GM21423 (cell line): Measurements from ENCODE around the gene EID2B.
A peak's percentile ranks its signal among the peaks of the same experiment; 100 is the strongest.

Experiments used
- ATAC-seq: cut with Tn5 transposase; IDR thresholded peaks from one replicate; pipeline ENCODE4 v1.9.1; 2021; ENCODE audit warnings: mild to moderate bottlenecking, moderate library complexity; ENCODE audit not compliant: unreplicated experiment

The EID2B gene, protein sequence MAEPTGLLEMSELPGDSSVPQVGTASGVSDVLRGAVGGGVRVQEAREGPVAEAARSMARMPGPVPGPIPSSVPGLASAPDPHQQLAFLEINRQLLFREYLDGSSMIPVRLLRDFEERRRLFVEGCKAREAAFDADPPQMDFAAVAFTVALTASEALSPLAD

DNA sequence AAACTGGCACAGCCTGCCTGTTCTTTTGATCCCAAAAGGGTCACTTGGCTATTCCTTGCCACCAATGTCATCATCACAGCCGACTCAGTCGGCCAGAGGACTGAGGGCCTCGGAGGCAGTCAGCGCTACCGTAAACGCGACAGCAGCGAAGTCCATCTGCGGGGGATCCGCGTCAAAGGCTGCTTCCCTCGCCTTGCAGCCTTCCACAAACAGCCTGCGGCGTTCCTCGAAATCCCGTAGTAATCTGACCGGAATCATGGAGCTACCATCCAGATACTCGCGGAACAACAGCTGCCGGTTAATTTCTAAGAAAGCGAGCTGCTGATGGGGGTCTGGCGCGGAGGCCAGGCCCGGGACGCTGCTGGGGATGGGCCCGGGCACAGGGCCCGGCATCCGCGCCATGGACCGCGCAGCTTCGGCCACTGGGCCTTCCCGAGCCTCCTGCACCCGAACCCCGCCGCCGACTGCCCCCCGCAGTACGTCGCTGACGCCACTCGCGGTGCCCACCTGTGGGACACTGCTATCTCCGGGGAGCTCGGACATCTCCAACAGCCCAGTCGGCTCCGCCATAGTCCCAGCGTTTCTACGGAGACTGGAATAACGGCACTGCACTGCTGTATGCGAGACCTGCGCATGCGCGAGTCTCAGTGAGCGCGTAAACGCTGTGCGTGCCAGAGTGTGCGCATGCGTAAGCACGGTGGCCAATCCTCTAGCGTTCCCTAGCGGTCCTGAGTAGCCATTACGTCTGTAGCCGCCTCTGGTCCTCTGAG, at the start of gene EID2B:
TSS of gene EID2B (minus strand) at position 620 of the 770 bp plus-strand sequence. CDS start at position 570, 50 bp downstream.
- ATAC-seq, result peak; percentile 90

DNA sequence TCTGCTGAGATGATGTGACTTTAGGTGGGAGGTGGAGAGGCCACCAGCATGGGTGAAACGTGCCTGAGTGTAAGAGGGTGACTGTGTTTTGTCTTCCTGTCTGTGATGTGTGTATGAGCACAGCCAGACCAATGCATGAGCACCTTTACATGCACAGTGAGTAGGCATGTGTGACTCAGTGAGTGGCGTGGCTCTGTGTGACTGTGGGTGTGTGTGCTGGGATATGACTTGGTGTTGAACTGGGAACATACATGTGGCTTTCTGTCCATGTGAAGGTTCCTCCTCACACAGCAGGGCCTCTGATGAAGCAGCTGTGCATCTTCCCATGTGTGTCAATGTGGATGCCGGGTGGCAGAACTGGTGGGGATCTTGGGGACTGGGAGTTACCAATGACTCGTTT, 49.8 kb upstream of the EID2B start:
- ATAC-seq, result no peak

DNA sequence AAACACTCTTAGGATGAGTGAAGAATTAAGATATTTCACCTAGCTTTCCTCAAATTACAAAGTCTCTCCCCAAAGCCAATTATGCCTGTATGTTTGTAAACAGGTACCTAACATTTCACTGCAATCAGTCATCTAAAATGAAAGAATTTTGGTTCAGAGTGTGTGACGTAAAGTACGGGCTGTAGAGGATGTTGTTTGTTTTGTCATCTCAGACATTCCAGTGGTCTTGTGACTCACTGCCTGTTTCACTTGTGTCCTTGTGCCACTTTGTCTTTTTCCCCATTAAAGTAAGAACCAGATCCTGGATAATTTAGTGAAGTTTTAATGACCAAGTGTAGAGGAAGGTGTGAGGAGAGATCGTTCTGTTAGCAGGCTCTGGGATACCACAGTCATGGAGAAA, 36.0 kb upstream of the EID2B start:
- no peak for ATAC-seq

DNA sequence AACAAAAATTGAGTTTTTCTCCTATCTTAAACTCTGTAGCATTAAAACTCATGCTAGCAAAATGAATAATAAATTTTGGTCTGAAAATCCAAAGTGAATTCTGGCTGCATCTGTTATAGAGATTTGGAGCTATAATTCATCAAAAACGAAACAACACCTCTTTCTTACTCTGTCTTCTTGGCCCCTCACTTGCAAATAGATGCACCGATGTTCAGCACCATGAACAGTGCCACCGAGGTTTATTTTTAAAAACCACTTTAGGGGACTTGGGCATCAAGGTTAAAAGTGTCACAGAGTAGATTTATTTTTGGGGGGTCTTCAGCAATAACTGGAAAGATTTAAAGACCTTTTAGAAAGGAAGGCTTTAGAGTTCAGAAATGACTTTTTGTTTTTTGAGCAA, 33.4 kb upstream of the EID2B start:
- ATAC-seq, result no peak

DNA sequence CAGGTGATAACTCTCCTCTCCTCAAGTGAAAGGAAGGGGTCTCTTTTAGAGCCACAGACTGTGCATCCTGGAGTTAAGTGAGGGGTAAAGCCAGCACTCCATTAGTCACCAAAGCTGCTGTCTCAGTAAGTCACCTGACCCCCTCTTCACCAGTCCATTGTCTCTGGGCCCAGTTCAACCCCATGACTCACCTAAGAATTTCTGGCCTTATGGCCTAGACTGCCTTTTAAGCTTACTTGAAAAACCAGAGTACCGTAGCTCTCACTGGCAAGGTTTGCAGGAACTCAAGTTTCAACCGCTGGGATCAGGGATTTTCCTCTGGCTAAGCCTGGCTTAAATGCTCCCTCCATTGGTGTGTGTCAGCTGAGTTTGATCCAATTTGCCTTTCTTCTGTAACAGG, 30.8 kb upstream of the EID2B start:
- ATAC-seq, result no peak

DNA sequence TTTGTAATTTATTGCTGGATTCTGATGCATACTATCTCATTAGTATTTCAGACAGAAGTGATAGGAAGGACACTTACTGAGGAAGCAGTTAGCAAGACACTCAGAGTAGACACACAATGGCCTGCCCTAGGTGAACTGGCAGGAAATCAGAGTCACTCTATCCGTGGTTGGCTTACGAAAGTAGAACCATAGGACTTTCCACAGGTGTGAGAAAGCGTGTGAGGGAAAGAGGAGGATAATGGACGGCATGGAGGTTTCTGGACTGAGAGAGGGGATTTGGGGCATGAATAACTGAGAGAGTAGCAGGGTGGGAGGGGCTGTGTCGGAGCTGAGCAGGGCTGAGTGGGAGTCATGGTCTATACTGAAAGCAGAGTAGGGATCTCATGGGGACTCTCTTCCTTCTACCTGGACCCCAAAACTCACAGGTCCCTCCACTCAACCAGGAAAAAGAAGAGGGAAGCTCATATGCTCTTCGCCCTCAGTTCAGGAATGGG, 26.0 kb upstream of the EID2B start:
- no peak for ATAC-seq

DNA sequence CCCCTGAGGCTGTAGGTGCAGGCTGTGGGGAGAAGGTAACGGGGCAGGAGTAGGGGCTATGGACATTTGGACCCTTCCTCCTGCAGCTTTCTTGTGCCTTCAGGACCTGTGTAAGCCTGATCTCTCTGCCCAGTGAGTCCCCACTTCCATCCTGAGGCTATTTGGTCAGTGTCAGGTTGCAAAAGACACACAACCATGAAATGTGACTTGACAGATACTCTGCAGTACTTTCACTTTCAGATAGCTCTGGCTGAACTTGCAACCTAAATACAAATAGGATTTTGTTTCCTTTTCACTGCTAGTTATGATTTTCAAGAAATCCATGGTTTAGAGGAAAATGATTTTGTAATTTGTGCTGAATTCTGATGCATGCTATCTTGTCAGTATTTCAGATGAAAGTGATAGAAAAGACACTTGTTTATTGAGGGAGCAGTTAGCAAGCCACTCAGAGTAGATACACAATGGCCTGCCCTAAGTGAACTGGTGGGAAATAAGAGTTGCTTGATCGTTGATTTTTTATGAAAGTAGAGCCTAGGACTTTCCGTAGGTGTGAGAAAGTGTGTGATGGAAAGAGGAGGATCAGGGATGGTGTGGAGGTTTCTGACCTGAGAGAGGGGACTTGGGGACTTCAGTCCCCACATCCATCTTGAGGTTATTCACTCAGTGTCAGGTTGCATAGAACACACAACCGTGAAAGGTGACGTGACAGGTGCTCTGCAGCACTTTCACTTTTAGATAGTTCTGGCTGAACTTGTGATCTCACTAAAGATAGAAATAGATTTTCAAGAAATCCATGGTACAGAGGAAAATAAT, 25.4 kb upstream of the EID2B start:
- peak; percentile 66 for ATAC-seq

DNA sequence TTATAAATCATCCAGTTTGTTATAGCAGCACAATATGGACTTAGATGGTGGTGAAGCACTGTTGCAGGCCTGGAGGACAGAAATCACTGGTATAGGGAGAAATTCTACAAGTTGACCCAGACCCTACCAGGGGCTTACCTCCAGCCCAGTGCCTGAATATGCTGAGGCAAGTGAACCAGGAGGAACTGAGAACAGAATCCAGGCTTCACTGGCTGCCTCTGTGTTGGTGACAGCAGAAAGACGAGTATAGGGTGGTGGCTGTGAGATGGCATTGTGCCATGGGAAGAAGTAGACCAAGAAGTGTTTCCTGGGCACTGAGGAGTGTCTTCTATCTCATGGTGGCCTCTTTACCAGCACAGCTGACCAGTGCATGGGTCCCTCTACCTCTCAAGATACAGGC, 23.2 kb upstream of the EID2B start:
- ATAC-seq, result no peak

DNA sequence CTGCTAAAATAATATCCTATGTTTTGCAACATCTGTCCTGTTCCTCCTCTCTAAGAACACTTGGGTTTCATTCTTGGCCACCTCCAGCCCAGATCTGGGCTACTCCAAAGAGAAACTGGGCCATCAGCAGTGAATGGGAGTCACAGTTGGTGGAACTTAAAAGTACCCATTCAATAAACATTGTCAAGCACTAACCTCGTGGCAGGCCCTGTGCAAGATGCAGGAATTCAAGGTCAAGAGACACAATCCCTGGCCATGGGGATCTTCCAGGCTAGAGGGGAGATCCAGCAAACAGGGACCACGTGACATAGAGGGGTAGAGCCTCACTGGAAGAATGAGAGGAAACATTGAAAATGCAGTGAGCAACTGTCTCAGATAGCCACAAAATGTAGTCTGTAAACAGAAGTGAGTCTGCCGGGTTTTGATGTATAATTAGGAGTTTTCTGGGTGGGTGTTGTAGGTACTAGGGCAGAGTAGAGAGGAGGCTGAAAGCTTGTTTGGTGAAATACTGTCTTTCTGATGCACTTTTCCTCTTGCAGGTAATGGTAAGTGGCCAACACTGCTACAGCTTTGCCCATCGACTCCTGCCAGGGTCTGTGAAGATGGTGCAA, 22.2 kb upstream of the EID2B start:
- no peak for ATAC-seq

DNA sequence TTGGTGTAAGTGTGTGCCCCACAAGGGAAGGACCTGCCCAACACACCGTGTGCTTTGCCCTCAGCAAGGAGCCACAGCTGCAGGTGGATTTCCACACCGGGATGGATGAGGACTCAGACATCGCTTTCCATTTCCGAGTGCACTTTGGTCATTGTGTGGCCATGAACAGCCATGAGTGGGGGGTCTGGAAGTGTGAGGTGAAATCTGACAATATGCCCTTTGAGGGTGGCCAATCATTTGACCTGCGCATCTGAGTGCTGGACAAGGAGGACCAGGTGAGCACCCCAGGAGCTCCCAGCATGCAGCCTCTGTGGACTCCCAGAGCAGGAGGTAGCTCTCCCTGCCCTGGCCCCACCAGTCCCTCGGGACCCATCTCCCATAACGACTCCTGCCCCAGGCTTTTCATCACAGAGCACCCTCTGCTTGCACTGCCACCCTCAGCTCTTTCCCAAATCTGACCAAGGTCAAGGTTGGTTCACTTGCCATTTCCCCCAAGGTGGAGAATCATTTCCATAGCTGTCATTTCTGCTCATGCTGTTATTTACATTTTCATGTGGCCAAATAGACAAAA, 20.5 kb upstream of the EID2B start:
- no peak for ATAC-seq

DNA sequence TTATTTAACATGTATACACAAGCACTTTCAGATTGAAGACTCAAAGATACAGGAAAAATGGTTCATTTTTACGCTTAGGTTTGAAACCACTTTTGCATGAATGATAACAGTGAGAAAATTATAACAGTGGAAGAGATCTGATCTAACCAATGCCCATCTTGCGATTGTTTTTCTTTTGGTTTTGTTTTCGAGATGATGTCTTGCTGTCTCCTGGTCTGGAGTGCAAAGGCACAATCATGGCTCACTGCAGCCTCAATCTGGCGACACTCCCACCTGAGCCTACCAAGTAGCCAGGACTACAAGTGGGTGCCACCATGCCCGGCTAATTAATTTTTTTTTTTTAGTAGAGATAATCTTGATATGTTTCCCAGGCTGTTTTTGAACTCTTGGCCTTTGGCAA, 17.5 kb upstream of the EID2B start:
- no peak for ATAC-seq

DNA sequence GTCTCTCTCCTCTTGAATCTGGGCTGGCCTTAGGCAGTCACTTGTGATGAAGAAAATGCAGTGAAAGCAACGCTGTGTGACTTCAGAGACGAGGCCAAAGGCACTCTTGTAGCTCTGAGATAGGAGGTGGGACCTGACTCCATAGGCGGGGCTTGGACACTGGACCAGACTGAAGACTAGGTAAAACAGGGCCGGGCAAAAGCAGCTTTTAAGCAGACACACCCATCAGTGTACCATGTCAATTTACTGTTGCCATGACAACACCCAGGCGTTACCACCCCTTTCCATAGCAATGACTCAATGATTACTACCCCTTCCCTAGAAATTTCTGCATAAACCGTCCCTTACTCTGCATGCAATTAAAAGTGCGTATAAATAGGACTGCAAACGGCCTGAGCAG, 13.9 kb upstream of the EID2B start:
- ATAC-seq, result no peak

DNA sequence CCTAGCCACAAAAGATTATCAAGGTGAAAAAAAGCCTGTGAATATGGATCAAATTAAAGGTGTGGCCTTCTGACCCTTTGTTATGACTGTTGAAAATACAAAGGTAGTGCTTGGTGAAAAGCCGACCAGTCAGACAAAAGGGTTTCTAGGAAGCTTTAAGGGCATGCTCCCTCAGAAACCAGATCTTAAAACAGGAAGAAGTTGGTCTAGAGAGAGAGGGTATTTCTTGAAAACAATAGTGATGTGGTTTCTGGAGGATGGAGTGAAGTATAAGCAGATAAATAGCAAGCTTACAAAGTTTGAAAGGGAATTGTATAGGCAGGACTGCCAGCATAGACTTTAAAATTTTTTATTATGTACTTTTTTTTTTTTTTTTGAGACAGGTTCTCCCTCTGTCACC, 12.3 kb upstream of the EID2B start:
- no peak for ATAC-seq

DNA sequence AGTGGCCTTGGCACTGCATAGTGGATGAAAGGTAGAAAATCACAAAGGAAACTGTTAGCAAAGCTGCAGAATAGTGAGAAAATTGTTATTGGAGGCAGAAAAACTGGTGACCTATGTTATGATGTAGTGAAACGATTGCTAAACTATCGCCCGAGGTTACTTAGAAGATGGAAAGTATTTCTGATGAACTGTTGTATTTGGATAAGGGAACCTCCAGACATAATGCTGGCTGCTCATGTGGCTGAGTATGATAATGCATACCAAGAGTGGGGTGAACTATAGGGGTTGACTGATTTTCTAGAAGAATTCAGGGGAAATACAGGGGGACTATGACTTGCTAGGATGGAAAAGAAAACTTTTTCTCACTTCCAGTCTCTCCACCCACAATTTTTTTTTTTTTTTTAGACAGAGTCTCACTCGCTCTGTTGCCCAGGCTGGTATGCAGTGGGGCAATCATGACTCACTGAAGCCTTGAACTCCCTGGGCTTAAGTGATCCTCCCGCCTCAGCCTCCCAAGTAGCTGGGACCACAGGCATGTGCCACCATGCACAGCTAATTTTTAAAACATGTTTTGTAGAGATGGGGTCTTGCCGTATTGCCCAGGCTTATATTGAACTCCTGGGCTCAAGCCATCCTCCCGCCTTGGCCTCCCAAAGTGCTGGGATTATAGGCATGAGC, 11.7 kb upstream of the EID2B start:
- no peak for ATAC-seq

DNA sequence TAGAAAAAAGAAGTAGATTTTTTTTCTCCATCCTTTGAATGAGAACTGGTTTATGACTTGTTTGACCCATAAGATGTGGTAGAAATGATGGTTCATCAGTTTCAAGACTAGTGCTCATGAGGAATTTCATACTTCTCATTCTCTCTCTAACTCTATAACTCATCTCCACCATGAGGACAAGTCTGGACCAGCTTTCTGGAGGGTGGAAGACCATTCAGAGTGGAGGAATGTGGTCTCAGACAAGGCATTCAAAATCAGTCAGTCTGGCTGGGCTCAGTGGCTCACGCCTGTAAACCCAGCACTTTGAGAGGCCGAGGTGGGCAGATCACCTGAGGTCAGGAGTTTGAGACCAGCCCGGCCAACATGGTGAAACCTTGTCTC, 10.8 kb upstream of the EID2B start:
- no peak for ATAC-seq

DNA sequence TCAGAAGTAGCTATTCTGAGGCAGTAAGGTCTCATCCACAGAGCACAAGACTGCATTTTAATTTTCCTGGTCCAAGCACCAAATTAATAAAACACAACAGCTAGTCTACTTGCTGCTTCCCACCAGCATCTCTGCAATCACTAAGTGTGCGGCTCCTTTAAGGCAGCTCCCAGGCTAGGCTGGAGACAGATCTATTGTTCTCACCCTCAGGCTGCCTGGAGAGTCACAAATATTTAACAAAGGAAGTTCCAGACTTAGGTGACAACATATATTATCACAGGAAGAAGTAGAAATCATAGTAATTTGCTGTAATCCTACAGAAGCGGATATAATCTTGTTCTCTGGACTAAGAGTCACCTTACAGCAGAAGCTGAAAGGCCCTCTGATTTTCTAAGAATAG, 9.6 kb upstream of the EID2B start:
- no peak for ATAC-seq

DNA sequence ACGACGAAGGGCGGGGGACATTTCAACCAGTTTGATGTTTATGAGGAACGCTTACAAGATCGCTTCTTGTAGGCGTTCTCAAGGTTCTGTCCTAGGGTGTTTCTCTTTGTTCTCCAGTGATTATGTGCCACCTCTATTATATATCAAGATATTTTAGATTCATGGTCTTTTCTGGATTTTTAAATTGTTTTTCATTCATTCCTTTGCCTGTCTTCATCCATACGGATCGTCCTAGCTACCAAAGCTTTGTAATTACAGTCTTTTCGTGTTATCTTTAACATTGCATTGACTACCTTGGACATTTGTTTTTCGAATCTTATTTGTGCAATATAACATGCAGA, 7.7 kb upstream of the EID2B start:
- ATAC-seq, result no peak

DNA sequence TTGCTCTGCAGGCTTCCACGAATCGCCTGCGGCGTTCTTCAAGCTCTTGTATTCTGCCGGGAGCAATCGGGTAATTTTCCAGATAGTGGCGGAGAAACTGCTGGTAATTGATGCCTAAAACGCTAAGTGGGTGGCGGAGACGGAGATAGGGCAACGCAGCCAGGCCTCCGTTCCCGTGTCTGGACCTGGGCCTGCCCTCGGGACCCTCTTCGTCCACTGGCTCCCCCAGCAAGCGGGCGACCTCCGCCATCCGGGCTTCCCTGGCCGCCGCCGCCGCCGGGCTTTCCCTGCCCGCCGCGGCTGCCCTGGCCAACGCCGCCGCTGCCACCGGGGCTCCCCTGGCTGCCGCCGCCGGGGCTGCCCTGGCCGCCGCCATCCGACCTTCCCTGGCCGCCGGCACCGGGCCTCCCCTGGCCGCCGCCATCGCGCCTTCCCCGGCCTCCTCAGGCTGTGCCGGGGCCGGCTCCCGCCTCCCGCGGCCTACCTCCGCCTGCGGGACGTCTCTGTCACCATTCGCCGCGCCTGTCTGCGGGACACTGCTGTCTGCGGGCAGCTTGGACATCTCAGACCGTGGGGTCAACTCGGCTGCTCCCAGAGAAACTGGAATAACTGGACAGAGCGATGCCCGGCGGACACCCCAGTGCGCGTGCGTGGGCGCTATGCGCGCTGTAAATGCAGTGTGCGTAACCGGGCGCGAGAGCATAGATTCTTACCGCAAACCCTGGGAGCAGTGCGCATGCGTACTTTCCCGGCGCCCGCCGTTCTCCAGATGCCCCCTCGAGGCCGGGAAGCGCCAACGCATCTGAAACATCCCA, 7.1 kb upstream of the EID2B start, which contains the start of gene EID2:
TSS of gene EID2 (minus strand) at position 644 of the 815 bp plus-strand sequence. CDS start at position 562, 82 bp downstream.
- peak; percentile 82 for ATAC-seq

DNA sequence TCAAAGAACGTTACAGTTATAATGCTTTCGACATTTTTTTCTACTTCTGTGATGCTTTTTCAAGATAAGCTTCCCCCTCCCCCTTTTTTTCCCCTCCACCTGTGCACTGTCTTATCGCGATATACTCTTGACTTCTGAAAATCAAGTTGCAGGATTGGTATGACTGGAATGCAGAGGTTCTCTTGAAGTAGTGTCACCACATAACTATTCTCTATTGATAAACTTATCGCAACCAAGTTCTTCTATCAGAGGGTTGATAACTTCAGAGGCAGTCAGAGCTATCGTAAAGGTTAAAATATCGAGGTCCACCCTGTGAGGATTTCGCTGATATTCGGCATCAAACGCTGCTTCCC, 6.5 kb upstream of the EID2B start:
- no peak for ATAC-seq

DNA sequence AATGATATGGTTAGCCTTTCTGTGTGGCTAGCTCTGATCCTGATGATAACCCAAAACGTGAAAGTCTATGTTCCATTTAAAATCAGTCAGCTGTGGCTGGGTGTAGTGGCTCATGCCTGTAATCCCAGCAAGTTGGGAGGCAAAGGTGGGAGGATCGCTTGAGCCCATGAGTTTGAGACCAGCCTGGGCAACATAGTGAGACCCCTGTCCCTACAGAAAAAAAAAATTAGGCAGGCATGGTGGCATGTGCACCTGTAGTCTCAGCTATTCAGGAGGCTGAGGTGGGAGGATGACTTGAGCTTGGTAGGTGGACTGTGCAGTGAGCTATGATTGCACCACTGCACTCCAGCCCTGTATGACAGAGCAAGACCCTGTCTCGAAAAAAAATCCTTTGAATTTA, 1.1 kb upstream of the EID2B start:
- ATAC-seq, result no peak
